ENCODE measurements around the gene GLG1.
"Not testable (repeated sequence)": the region's sequence is repeated elsewhere in the genome, so short reads cannot be mapped to it uniquely, and the experiment has no call there.

Gene GLG1
- total RNA-seq, result 272 to 367 (median 282) reads per million in 3 donors

DNA sequence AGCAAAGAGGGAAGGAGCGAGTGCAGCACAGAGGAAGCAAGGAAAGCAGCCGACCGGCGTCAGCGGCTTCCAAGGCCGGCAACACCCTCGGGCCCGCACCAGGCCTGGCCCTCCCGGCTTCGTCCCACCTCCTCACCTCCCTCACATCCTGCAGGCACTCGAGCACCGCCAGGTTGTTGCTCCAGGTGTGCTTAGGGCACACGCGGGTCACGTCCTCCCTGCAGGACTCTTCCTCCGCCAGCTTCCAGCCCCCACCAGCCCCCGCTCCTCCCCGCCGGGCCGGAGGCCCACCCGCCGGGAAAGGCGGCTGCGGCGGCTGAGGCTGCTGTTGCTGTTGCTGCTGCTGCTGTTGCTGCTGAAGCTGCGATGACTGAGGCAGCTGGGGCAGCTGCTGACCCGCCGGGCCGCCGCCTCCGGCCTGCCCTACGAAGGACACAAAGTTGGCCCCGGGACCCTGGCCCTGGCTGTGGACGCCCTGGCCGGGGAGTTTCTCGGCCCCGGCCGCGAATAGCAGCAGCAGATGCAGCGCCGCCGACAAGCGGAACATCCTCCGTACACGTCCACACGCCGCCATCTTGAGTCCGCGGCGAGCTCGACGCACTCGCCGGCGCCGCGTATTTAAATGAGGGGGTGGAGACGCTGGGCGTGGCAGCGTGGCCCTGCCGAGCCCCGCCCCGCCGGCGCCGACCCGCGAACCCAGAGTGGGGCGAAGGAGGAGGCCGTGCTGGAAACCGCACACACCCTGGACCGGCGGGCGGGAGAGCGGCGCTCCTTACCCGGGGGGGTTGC is at the start of gene GLG1:
GLG1 (minus strand) TSS at position 594 of the 789 bp plus-strand sequence; CDS start at position 574, 20 bp downstream.
- Histone ChIP-seq H3K27me3 (replicated peaks; ENCODE audit: control insufficient read depth, insufficient read depth, low read length, poor library complexity, severe bottlenecking) (no peaks in the 10 kb centered on the region), H3K36me3 (ENCODE audit: control insufficient read depth, insufficient read depth, low read length) (no peaks in the 10 kb centered on the region), H3K4me3 (ENCODE audit: insufficient read depth, low read depth, low read length, poor library complexity, severe bottlenecking) (peak within 1 kb of the TSS; percentile 86), H3K27ac (ENCODE audit: insufficient read depth, low read length, poor library complexity, severe bottlenecking) (peak within 1 kb of the TSS; percentile 86), H3K9me3 (ENCODE audit: control insufficient read depth, low read length) (no peaks in the 10 kb centered on the region), H3K4me1 (ENCODE audit: control insufficient read depth, insufficient read depth, low read length, poor library complexity, severe bottlenecking) (peaks cover 29% of the 10 kb centered on the region)
- DNase-seq, result peak; percentile 83 to 86 (median 84)

DNA sequence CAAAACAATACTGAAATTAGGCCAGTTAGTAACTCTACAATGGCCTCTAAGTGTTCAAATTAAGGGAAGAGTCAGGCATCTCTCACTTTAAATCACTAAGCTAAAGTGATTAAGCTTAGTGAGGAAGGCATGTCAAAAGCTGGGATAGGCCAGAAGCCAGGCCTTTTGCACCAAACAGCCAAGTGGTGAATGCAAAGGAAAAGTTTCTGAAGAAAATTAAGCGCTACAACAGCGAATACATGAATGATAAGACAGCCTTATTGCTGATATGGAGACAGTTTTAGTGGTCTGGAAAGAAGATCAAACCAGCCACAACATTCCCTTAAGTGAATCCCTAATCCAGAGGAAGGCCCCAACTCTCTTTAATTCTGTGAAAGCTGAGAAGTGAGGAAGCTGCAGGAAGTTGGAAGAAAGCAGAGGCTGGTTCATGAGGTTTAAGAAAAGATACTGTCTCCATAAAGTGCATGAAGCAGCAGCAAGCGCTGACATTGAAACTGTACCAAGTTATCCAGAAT is 47.7 kb upstream of the GLG1 start:
- DNase-seq, result no peak
- Histone ChIP-seq H3K4me1 (ENCODE audit: control insufficient read depth, insufficient read depth, low read length, poor library complexity, severe bottlenecking) (peaks cover 4% of the 10 kb centered on the region), H3K4me3 (ENCODE audit: insufficient read depth, low read depth, low read length, poor library complexity, severe bottlenecking) (no peak overlapping the region), H3K36me3 (ENCODE audit: control insufficient read depth, insufficient read depth, low read length) (peaks cover 20% of the 10 kb centered on the region), H3K9me3 (ENCODE audit: control insufficient read depth, low read length) (no peaks in the 10 kb centered on the region), H3K27me3 (replicated peaks; ENCODE audit: control insufficient read depth, insufficient read depth, low read length, poor library complexity, severe bottlenecking) (no peaks in the 10 kb centered on the region), H3K27ac (ENCODE audit: insufficient read depth, low read length, poor library complexity, severe bottlenecking) (no peak overlapping the region)

DNA sequence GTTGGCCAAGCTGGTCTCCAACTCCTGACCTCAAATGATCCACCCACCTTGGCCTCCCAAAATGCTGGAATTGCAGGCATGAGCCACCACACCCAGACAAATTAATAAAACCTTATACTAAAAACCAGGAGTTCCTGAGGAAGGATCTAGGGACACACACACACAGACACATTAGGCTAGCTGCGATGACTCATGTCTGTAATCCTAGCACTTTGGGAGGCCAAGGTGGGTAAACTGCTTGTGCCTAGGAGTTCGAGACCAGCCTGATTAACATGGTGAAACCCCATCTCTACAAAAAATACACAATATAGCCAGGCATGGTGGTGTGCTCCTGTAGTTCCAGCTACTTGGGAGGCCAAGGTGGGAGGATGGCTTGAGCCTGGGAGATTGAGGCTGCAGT is 46.0 kb upstream of the GLG1 start:
- H3K27me3 ChIP-seq (replicated peaks; ENCODE audit: control insufficient read depth, insufficient read depth, low read length, poor library complexity, severe bottlenecking); DNase-seq; H3K27ac ChIP-seq (ENCODE audit: insufficient read depth, low read length, poor library complexity, severe bottlenecking); H3K4me1 ChIP-seq (ENCODE audit: control insufficient read depth, insufficient read depth, low read length, poor library complexity, severe bottlenecking); H3K9me3 ChIP-seq (ENCODE audit: control insufficient read depth, low read length); H3K4me3 ChIP-seq (ENCODE audit: insufficient read depth, low read depth, low read length, poor library complexity, severe bottlenecking): not testable (repeated sequence)
- H3K36me3 ChIP-seq (ENCODE audit: control insufficient read depth, insufficient read depth, low read length), result peaks cover 26% of the 10 kb centered on the region

DNA sequence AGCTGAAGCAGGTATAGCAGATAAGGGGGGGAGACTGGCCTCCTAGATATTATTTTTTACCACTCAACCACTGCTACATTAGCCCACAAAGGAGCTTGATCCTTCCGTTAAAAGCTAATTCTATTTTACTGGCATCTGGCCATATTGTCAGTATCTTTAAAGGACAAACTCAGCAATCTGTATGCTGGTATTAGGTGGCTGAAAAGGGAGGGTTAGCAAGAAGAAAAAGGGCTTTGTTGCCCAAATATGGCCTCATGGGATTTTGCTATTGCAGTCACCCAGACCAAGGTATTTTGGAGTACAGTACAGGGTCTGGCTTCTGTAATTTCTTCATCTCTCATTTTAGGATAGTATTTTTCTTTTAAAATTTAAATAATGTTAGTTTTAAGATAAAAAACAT is 45.3 kb upstream of the GLG1 start:
- no peaks in the 10 kb centered on the region for H3K27me3 ChIP-seq (replicated peaks; ENCODE audit: control insufficient read depth, insufficient read depth, low read length, poor library complexity, severe bottlenecking)
- H3K4me1 ChIP-seq (ENCODE audit: control insufficient read depth, insufficient read depth, low read length, poor library complexity, severe bottlenecking), result peaks cover 4% of the 10 kb centered on the region

DNA sequence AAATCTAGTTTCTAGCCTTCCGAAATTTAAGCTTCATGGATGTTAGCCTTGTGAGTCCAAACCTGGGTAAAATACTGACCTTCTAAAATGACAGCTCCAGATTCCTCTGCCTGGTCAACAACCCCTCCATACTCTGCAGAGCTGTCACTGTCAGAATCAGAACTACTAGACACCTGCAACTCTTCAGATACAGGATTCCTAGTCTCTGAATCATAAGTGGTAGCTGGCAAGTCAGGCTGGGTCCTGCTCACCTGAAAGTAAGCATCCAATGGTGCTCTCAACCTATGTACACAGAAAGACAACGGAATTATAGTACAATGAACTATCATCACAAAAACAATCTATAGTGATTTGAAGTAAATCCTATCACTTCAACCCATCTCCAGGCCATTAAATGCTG is 44.9 kb upstream of the GLG1 start:
- DNase-seq, result no peak
- Histone ChIP-seq H3K27ac (ENCODE audit: insufficient read depth, low read length, poor library complexity, severe bottlenecking) (no peak overlapping the region), H3K4me3 (ENCODE audit: insufficient read depth, low read depth, low read length, poor library complexity, severe bottlenecking) (no peak overlapping the region), H3K9me3 (ENCODE audit: control insufficient read depth, low read length) (no peaks in the 10 kb centered on the region), H3K4me1 (ENCODE audit: control insufficient read depth, insufficient read depth, low read length, poor library complexity, severe bottlenecking) (peaks cover 4% of the 10 kb centered on the region), H3K36me3 (ENCODE audit: control insufficient read depth, insufficient read depth, low read length) (peaks cover 28% of the 10 kb centered on the region), H3K27me3 (replicated peaks; ENCODE audit: control insufficient read depth, insufficient read depth, low read length, poor library complexity, severe bottlenecking) (no peaks in the 10 kb centered on the region)

More for the DNA sequence above, 45.3 kb upstream of the GLG1 start:
- no peak for DNase-seq
- H3K4me3 ChIP-seq (ENCODE audit: insufficient read depth, low read depth, low read length, poor library complexity, severe bottlenecking), result no peak overlapping the region
- H3K9me3 ChIP-seq (ENCODE audit: control insufficient read depth, low read length), result no peaks in the 10 kb centered on the region
- H3K27ac ChIP-seq (ENCODE audit: insufficient read depth, low read length, poor library complexity, severe bottlenecking), result no peak overlapping the region
- H3K36me3 ChIP-seq (ENCODE audit: control insufficient read depth, insufficient read depth, low read length), result peaks cover 30% of the 10 kb centered on the region

DNA sequence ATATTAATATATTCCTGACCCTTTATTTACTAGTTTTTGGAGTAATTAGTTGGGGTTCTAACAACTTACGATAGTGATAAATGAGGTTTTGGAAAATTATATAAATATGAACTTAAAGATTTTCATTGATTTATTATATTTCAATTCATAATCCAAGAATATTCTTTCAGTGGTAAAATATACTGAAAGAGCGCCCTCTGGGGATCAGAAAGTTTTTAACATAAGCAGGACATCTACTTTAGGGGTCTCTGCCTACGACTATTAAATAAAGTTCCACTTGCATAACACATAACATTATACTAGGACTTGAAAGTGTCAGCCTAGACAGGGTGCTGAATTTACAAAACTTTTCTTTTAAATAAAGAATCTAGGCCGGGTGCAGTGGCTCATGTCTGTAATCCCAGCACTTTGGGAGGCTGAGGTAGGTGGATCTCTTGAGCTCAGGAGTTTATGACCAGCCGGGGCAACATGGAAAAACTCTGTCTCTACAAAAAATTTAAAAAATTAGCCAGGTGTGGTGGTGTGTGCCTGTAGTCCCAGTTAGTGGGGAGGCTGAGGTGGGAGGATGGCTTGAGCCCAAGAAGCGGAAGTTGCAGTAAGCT is 44.2 kb upstream of the GLG1 start:
- Histone ChIP-seq H3K9me3 (ENCODE audit: control insufficient read depth, low read length) (no peaks in the 10 kb centered on the region), H3K27me3 (replicated peaks; ENCODE audit: control insufficient read depth, insufficient read depth, low read length, poor library complexity, severe bottlenecking) (no peaks in the 10 kb centered on the region), H3K4me1 (ENCODE audit: control insufficient read depth, insufficient read depth, low read length, poor library complexity, severe bottlenecking) (peaks cover 4% of the 10 kb centered on the region), H3K36me3 (ENCODE audit: control insufficient read depth, insufficient read depth, low read length) (peaks cover 31% of the 10 kb centered on the region), H3K27ac (ENCODE audit: insufficient read depth, low read length, poor library complexity, severe bottlenecking) (no peak overlapping the region), H3K4me3 (ENCODE audit: insufficient read depth, low read depth, low read length, poor library complexity, severe bottlenecking) (no peak overlapping the region)
- DNase-seq, result no peak

DNA sequence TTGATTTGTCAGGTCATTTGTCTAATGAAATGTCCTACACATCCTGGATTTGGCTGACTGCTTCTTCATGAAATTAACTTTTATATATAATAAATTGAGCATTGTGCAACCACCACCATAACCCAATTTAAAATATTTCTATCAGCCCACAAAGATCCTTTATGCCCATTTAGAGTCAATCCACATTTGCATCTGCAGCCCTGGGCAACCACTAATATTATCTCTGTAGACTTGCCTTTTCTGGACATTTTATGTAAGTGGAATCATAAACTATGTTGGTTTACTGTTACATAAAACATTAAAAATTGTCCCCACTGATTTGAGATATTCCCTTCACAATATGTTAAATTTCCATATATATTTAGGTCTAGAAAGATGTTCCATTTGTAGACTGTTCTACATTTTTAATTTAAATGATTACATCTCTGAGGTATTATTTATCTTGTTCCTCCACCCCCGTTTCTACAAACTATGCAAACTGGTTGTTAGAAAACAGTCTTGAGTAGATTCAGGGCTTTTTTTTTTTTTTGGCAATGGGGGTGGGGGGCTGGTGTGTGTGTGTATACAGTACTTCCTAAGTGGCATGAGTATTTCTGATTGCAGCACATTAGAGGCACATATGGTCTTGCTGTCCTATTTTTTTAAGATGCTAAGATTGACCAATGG is 43.1 kb upstream of the GLG1 start:
- no peak for DNase-seq
- Histone ChIP-seq H3K4me3 (ENCODE audit: insufficient read depth, low read depth, low read length, poor library complexity, severe bottlenecking) (no peak overlapping the region), H3K27me3 (replicated peaks; ENCODE audit: control insufficient read depth, insufficient read depth, low read length, poor library complexity, severe bottlenecking) (no peaks in the 10 kb centered on the region), H3K27ac (ENCODE audit: insufficient read depth, low read length, poor library complexity, severe bottlenecking) (no peak overlapping the region), H3K9me3 (ENCODE audit: control insufficient read depth, low read length) (no peaks in the 10 kb centered on the region), H3K36me3 (ENCODE audit: control insufficient read depth, insufficient read depth, low read length) (peaks cover 39% of the 10 kb centered on the region), H3K4me1 (ENCODE audit: control insufficient read depth, insufficient read depth, low read length, poor library complexity, severe bottlenecking) (peaks cover 4% of the 10 kb centered on the region)

DNA sequence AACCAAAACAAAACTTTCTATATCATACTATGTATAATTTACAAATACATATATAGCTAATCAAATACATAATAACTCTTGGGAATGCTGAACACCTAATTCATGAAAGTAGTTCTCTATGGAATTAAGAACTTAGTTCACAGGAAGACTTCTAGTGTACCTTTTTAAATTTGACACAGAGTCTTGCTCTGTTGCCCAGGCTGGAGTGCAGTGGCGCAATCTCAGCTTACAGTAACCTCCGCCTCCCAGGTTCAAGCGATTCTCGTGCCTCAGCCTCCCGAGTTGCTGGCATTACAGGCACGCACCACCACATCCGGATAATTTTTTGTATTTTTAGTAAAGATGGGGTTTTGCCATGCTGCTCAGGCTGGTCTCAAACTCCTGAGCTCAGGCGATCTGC is 35.1 kb upstream of the GLG1 start:
- Histone ChIP-seq H3K27ac (ENCODE audit: insufficient read depth, low read length, poor library complexity, severe bottlenecking) (no peak overlapping the region), H3K36me3 (ENCODE audit: control insufficient read depth, insufficient read depth, low read length) (peaks cover 61% of the 10 kb centered on the region), H3K9me3 (ENCODE audit: control insufficient read depth, low read length) (no peaks in the 10 kb centered on the region), H3K27me3 (replicated peaks; ENCODE audit: control insufficient read depth, insufficient read depth, low read length, poor library complexity, severe bottlenecking) (no peaks in the 10 kb centered on the region), H3K4me1 (ENCODE audit: control insufficient read depth, insufficient read depth, low read length, poor library complexity, severe bottlenecking) (no peaks in the 10 kb centered on the region), H3K4me3 (ENCODE audit: insufficient read depth, low read depth, low read length, poor library complexity, severe bottlenecking) (no peak overlapping the region)
- no peak for DNase-seq

DNA sequence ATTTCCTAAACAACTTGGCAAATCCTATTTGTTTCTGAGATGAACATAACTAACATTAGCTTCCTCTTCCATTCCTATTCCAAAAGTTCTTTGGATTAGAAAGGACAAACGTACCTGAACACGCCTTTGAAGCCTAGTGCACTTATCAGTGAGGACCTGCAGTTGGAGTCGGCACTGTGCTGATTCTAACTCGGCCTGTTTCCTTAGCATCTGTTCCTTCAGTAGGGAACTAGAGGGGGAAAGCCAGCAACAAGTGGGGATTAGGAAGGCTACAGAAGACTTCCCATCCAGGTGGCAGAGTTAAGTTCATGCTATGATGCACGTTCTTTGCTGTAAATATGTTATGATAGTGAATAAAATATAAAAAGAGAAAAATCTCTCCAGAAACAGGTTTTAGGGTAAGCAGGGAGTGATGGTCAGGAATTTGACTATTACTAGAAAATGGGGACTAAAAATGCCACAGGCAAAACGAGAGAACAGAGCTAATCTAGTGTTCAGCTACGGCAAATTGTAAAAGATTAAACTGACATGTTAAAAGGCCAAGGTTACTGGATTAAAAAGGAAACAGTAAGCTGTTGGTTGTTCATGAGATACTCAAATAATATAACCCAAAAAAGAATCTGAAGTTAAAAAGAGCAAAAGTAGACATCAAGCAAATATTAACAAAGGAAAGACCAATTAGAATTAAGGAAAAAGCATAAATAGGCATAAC is 31.0 kb upstream of the GLG1 start:
- Histone ChIP-seq H3K27ac (ENCODE audit: insufficient read depth, low read length, poor library complexity, severe bottlenecking) (no peak overlapping the region), H3K4me3 (ENCODE audit: insufficient read depth, low read depth, low read length, poor library complexity, severe bottlenecking) (no peak overlapping the region), H3K4me1 (ENCODE audit: control insufficient read depth, insufficient read depth, low read length, poor library complexity, severe bottlenecking) (no peaks in the 10 kb centered on the region), H3K27me3 (replicated peaks; ENCODE audit: control insufficient read depth, insufficient read depth, low read length, poor library complexity, severe bottlenecking) (no peaks in the 10 kb centered on the region), H3K36me3 (ENCODE audit: control insufficient read depth, insufficient read depth, low read length) (peaks cover 46% of the 10 kb centered on the region), H3K9me3 (ENCODE audit: control insufficient read depth, low read length) (no peaks in the 10 kb centered on the region)
- DNase-seq, result no peak

All from effector memory CD4-positive, alpha-beta T cell (primary cell).